ENCODE measurements around the gene AMBRA1. TPM values are rescaled to one million over a fixed set of nuclear protein-coding genes. Genes with fewer than 3 reads are reported as not detected.

The AMBRA1 gene
- total RNA-seq, 1 experiment from 2014 or later = 15.8 TPM

- H3K27me3 ChIP-seq (ENCODE audit: low read length) = no peaks in the 10 kb centered on the region
- no peak overlapping the region for H3K4me2 ChIP-seq (ENCODE audit: low read length)
- H3K27ac ChIP-seq (ENCODE audit: low read length) = no peak overlapping the region
- H3K79me2 ChIP-seq (ENCODE audit: low read length) = peaks cover 45% of the 10 kb centered on the region
- intact Hi-C loops (cut with micrococcal nuclease) = no loop called here
- TF ChIP-seq EZH2 (IDR thresholded peaks at IDR 0.05; ENCODE audit: low read length, unreplicated experiment) = no peak
- TF ChIP-seq CTCF (conservative IDR thresholded peaks at IDR 0.05; ENCODE audit: low read depth, low read length) = no peak
- no peak for TF ChIP-seq EZH2phosphoT487 (IDR thresholded peaks at IDR 0.05; ENCODE audit: borderline replicate concordance, low read length)
- POLR2A ChIA-PET (ENCODE audit: unreplicated experiment) = no interaction called here
- BruUV-seq (replicated peaks) = no TSS peak
- H3K9me3 ChIP-seq (ENCODE audit: low read length) = no peaks in the 10 kb centered on the region
- H3K36me3 ChIP-seq (ENCODE audit: low read depth, low read length) = no peaks in the 10 kb centered on the region
- no peaks in the 10 kb centered on the region for H3F3A ChIP-seq (ENCODE audit: low read length, unreplicated experiment)
- H2AFZ ChIP-seq (ENCODE audit: low read length) = no peak overlapping the region
- H3K4me1 ChIP-seq (ENCODE audit: insufficient read depth, low read length) = peaks cover 12% of the 10 kb centered on the region
- DNase-seq (no peak), ATAC-seq (no peak)
- peaks cover 17% of the 10 kb centered on the region for H4K20me1 ChIP-seq (ENCODE audit: low read length)
- H3K9me2 ChIP-seq (replicated peaks; ENCODE audit: low read length) = no peaks in the 10 kb centered on the region
- H3K9ac ChIP-seq (ENCODE audit: low read length) = no peak overlapping the region
- CTCF ChIA-PET = no interaction called here
- H3K4me3 ChIP-seq (ENCODE audit: low read length) = no peak overlapping the region
Observed at GRCh38 chr11:46522682-46523281, 71.0 kb downstream of the AMBRA1 start.

DNA sequence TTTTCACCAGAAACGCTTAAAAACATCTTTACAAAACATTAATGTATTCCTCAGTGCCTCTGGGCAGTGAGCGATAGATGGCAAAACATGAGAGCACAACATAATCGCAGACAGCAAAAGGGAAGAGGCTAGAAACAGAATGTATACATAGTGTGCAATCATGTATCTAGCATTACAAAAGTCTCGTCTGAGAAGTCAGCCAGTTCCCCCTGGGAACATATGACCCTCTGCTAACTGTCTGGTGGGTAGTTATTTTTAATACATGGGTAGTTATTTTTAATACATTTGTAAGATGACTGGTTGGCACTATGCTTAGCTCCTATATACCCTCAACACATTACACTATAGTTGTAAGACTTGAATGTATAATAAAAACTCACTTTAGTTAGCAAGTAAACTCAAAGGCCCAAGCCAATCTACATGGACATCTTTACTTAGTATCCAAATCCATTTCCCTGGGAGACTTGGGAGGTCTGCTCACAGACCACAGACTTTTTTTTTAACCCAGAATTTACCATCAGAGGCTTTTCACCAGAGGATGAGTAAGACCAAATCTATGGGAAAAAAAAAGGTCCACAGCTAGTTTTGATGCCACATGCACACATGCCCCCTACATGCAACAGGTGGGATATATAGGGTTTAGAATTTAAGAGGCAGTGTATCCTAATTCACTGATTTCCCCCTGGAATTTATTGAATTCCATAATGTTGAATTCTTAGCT lies 71.7 kb downstream of the AMBRA1 start:
- BruUV-seq (replicated peaks) = no TSS peak
- Histone ChIP-seq H3K4me3 (ENCODE audit: low read length) (no peak overlapping the region), H3K4me1 (ENCODE audit: insufficient read depth, low read length) (peaks cover 12% of the 10 kb centered on the region), H3K79me2 (ENCODE audit: low read length) (peaks cover 40% of the 10 kb centered on the region), H3K36me3 (ENCODE audit: low read depth, low read length) (no peaks in the 10 kb centered on the region), H3K9me2 (replicated peaks; ENCODE audit: low read length) (no peaks in the 10 kb centered on the region), H3K4me2 (ENCODE audit: low read length) (no peak overlapping the region), H2AFZ (ENCODE audit: low read length) (no peak overlapping the region), H3K27ac (ENCODE audit: low read length) (no peak overlapping the region), H3K27me3 (ENCODE audit: low read length) (no peaks in the 10 kb centered on the region), H4K20me1 (ENCODE audit: low read length) (peaks cover 17% of the 10 kb centered on the region), H3K9me3 (ENCODE audit: low read length) (no peaks in the 10 kb centered on the region), H3F3A (ENCODE audit: low read length, unreplicated experiment) (no peaks in the 10 kb centered on the region), H3K9ac (ENCODE audit: low read length) (no peak overlapping the region)
- DNase-seq (peak; percentile 5), ATAC-seq (no peak)
- TF ChIP-seq EZH2 (IDR thresholded peaks at IDR 0.05; ENCODE audit: low read length, unreplicated experiment) = no peak
- peak; percentile 41; the same call in 1 of the 2 replicates for TF ChIP-seq CTCF (conservative IDR thresholded peaks at IDR 0.05; ENCODE audit: low read depth, low read length)
- ChIA-PET CTCF (no interaction called here), POLR2A (ENCODE audit: unreplicated experiment) (no interaction called here)
- intact Hi-C loops (cut with micrococcal nuclease) = no loop called here
